Mucosa of gallbladder (tissue), 1 donor: ENCODE data around the gene VAT1. TPM values are rescaled to one million over a fixed set of nuclear protein-coding genes. Genes with fewer than 3 reads are reported as not detected.
"Not testable (repeated sequence)": the region's sequence is repeated elsewhere in the genome, so short reads cannot be mapped to it uniquely, and the experiment has no call there.

Experiments used
- DNase-seq: peaks from one replicate; pipeline ENCODE4 v3.0.0-alpha.2; 2020; ENCODE audit warnings: low spot score
- total RNA-seq: library from RNA; stranded (reverse); gene quantifications from one replicate; pipeline ENCODE4 v1.2.1, GENCODE V29; 2021
- donor health status: DM: no; HTN: no; CAD: no.

Gene VAT1
- total RNA-seq, result 122 TPM

DNA sequence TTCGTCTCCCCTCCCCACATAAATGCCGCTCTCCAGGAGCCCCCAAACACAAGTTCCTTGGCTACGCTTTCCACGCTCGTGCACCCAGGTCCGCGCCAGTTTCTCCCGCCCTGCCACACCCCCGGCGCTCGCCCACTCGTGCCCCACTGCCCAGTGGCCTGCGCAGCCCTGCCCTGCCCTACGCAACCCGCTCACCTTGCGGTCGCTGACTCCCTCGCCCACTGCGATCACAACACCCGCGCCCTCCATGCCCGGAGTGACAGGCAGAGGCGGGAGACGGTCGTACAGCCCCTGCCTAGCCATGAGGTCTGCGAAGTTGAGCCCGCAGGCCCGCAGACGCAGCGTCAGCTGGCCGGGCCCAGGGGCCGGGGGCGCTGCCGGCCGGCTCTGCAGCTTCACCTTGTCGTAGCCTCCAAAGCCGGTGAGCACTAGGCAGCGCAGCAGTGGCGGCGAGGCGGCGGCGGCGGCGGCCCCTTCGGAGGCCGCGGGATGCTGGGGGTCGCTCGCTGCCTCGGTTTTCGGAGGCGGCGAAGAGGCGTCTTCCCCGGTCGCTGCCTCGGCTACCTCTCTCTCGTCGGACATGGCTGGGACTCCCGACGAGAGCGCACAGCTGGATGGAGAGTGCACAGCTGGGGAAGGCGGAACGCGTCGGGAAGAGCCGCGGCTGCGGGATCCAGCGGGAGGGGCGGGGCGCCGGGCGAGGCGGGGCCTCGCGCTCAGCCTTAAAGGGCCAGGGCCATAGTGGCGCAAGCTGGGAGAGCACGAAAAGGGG lies at the start of gene VAT1:
Gene VAT1 (minus strand): TSS at position 645 of the 772 bp plus-strand sequence. CDS start 63 bp downstream, at position 582.
- DNase-seq, result peak; percentile 77

DNA sequence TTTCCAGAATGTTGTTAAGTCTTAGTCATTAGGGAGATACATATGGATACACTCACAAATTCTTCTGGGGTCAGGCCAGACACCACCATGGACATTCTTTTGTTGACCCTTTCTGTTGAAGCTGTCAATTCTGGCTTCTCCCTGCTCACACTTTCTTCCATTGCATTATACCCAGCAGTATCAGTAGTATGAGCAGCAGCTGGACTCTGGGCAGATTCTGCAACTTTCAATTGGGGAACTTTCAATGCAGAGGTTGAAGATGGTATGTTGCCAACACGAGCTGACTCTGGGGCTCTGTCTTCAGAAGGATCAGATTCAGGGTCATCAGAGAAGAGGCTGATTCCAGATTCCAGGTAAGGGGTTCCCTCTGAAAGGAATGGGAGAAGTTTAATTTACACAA lies 48.7 kb upstream of the VAT1 start:
- DNase-seq, result no peak

DNA sequence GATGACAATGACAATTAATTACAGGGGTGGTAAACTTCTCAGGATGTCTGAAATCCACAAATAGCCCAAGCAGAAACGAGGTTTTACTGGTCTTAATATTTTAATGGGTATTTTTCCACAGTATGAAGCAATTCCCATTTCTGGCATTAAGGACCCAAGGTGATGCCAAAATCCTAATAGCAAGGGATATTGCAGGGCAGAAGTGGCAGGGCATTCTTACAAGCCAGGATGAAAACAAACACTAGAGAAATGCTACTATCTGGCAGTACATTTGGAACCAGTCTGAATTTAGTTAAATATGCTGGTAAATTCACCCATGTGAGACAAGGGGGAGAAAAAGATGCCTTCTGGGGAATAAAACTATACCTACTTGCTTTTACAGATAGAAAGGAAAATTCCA lies 48.1 kb upstream of the VAT1 start:
- DNase-seq, result no peak

DNA sequence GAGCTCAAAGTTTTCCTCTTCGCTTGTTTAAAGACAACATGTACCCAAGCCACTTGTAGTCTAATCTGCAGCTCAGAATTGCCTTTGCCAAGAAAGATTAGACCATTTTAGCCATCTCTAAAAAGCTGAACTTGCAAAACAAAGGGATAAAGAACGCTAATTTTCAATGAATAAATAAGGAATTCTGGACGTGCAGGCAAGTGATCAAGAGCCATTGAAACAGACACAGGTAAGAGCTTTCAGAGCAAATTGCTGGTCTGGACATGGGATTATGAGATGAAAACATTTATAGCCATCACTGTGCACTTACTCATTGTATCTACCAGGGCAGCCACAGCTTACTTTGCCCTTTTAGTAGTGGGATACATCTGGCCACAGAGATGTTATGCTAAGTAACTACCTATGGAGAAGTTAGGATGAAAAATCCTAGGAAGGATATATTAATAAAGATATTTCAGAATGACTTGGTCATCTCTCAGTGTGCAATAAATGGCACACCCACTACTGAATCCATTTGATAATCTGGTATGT lies 47.2 kb upstream of the VAT1 start:
- DNase-seq, result no peak

DNA sequence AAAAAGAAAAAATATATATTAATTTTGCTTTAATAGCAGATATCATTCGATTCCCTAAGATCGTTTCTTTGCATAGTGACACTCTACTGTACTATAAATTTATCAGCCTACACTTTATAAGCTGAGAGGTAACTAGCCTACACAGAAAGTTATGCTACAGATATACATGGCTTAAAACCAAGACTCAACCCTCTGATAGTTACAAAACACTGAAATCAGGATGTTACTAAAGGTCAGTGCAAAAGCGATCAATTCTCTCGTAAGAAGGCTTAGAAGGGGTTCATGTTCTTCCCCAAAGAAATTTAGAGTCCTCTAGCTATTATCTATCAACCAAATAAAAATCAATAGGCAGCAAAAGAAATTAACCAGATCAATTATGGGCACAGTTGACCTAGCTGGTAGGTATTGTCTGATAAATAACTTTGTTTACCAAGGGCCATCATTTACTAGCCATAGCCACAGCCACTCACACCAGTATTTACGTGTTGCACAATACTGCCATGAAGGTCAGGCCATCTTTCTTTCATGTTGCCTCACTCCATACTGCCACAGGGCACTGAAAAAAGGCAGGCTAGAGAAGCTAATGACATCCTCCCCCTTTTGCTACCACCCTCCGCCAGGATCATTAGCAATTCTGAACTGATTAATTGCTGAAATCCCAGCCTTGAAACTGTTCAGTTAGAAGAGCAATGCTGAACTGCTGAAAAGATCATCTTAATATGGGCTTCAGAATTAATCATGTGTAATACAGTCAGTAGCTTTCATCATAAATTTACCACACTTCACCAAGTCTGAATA lies 46.6 kb upstream of the VAT1 start:
- no peak for DNase-seq

DNA sequence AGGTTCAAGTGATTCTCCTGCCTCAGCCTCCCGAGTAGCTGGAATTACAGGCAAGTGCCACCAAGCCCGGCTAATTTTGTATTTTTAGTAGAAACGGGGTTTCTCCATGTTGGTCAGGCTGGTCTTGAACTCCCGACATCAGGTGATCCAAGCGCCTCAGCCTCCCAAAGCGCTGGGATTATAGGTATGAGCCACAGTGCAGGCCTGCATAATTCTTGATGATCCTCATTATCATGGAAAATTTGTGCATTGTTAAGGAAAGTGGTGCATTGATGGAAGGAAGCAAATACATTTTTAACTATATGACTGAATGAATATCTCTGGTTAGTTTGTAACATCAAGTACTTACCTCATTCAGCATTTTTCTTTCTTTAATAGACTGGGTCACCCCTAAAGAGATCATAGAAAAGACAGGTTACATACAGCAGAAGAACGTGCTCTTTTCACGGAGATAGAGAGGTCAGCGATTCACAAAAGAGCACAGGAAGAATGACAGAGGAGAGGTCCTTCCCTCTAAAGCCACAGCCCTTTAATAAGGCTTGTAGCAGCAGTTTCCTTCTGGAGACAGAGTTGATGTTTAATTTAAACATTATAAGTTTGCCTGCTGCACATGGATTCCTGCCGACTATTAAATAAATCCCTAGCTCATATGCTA lies 40.9 kb upstream of the VAT1 start:
- DNase-seq, result no peak

DNA sequence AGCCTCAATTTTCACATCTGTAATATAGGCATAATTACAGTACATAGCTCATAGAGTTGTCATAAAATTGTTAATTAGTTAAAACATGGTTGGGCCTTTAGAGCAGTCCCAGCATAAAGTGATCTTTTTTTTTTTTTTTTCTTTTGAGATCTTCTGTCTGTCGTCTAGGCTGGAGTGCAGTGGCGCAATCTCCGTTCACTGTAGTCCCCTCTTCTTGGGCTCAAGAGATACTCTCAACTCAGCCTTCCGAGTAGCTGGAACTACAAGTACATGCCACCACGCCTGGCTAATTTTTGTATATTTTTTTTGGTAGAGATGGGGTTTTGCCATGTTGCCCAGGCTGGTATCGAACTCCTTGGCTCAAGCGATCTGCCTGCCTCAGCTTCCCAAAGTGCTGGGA lies 33.9 kb upstream of the VAT1 start:
- DNase-seq, result no peak

DNA sequence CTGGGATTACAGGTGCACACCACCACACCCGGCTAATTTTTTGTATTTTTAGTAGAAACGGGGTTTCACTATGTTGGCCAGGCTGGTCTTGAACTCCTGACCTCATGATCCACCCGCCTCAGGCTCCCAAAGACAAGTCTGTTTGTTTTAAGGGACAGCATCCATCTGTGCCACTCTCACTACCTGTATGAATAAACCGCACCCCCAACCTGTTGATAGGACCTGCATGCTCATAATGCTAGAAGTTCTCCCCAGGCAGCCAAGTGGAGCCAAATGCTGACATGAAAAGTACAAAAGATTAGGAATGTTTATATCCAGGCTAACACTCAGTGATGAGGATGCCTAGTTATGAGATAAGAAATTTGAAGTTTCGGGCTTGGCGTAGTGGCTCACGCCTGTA lies 30.8 kb upstream of the VAT1 start:
- DNase-seq, result not testable (repeated sequence)

DNA sequence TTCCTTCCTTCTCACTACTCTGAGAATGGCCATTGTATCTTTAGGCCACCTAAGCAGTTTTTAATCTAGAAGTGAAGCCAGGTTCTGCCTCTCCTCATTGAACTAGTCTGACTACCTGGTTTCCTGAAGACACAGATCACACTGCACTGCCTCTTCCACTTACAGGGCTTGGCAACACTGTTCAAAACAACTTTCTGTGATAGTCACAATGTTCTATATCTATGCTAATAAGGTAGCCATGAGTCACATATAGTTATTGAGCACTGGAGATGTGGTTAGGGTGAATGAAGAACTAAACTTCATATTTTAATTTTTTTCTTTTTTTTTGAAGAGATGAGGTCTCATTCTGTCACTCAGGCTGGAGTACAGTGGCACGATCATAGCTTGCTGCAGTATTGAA lies 29.8 kb upstream of the VAT1 start:
- DNase-seq, result no peak

DNA sequence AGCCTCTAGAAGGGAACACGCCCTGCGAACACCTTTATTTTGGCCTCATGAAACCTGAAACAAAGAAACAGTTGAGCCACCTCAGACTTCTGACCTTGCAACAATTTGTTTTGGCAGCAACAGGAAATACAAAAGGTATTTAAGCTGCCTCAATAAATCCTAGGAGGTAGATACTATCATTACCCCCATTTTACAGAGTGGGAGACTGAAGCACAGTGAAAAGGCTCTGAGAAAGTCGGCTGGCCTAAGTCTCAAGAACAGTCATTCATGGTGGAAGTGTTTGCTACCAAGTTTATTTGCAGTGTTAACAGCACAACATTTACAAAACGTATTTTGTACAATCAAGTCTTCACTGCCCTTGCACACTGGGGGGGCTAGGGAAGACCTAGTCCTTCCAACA lies 21.8 kb upstream of the VAT1 start:
- no peak for DNase-seq

DNA sequence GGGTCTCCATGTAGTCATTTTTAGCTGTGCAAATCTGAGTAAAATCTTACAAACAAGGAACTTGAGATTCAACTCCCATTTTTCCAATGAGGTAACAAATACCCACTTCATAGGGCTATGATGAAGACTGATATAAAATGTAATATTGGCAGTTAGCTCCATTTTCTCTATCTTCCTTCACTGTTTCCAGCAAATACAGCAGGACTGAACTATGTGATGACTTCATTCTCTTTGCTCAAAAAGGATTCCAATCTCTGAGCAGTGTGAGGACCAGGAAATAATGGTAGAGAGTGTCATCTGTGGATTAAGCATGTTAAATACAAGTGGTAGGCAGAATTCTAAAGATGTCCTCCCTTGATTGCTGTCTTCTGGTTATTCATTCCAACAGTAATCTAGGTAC lies 21.1 kb upstream of the VAT1 start:
- no peak for DNase-seq

DNA sequence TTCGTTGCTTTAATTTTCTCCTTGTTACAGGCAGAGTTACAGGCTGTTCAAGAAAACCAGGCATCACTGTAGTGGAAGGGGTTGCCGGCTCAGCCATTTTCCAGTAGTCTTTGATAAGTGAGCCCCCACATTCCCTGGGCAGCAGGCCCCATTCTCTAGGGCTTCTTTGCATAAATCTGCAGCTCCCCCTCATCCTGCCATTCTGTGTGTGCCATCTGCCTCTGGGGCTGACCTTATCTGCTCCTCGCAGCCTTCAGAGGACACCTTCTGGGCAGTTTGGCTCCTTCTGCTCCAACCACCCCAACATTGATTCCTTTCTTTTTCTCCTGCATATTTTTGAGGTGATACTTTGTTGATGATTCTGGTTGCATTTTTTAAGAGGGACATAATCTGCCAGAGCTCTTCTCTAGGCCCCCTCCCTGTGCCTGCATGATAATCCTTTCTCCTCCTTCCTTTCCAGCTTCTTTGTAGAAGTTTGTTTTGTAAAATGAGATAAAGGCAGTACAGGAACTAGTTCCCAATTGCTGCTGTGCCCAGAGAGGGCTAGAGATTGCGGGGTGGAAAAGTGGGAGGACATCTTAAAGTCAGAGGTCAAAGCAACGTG lies 19.9 kb upstream of the VAT1 start:
- no peak for DNase-seq

DNA sequence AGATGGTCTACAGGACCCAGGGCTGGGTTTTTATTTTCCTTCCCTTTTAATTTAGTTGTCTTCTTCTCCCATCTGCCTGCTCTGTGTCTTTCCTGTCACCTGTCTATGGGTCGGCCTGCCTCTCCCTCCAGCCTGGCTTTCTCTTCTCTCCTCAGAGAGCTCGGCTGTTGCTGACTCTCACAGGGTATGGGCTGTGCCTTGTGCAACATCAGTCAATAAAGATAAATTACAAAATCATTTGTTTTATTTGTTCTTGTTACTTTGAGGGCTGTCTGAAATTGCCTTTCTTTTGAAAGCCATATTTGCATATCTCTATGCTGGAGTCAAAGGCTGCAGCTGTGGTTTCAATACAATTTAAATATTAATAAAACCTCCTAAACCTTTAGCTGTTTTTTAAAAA lies 18.5 kb upstream of the VAT1 start:
- DNase-seq, result no peak

DNA sequence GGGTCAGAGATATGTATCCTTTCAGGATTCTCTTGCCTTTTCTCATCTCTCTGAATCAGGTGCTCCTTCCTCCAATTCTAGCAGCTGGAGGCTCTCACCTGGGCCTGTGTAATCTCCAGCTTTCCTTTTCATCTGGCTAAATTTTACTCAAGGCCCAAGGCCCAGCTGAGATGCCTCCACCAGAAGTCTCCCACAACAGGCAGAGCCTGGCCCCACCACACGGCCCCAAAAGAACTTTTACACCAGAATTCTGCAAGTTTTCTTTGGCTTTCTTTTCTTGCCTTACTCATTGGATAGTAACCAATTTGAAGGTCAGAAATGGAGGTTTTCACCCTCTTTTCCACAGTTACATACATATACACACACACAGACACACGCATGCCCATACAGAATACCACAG lies 17.5 kb upstream of the VAT1 start:
- DNase-seq, result no peak

DNA sequence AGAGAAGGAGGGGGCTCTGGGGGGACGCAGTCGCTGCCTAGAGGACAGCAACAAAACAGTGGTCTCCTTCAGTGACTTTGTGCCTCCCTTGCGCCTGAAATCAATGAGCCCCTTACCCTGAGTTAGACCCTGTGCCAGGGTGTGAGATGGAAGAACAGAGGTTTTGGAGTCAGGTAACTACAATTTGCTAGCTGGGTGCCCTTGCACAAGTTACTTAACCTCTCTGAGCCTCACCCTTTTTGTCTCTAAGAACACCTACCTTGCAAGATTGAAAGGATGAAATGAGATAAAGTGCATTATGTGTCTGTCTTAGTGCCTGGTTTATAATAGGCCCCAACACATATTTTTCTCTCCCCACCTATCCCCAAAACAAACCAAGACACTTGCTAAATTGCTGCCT lies 12.7 kb upstream of the VAT1 start:
- DNase-seq, result no peak

DNA sequence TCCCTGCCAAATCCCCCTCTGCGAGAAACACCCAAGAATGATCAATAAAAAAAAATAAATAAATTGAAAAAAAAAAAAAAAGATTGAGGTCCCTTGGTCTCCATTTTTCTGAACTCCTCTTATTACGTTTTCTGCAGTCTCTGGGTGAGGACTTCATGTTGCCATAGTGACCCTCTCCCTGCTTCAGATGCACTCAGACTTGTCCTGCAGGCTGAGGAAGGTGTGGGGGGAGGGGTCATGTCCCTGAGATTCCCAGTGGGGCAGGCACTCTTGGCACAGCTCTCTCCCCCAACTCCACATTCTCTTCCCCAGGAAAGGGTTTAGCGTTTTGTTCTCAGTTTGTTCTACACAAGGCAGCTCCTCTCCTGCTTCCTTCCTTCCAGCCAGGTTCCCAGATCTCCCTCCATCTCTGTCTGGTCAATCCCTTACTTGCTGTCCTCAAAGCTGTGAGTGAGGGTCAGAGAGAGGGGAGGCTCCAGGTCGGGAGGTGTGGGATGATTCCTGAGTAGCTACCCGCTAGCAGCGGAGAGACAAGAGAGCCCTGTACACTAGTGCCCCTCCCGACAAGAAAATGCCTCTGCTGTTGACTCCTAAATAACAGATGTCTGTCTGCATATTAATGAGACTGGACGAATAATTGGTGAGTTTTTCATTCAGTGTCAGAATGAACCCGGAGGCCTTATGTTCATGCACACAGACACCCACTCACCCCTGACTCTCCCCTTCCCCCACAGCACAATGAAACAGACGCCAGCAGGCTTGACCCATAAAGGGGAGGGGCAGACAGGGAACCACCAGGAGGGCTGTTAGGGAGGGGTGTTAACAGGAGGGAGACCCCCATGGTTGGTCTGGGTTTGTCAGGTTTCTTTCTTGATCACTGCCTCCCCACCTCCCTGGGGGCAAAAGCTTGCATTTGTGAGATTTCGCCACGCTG lies 12.0 kb upstream of the VAT1 start:
- DNase-seq, result no peak

DNA sequence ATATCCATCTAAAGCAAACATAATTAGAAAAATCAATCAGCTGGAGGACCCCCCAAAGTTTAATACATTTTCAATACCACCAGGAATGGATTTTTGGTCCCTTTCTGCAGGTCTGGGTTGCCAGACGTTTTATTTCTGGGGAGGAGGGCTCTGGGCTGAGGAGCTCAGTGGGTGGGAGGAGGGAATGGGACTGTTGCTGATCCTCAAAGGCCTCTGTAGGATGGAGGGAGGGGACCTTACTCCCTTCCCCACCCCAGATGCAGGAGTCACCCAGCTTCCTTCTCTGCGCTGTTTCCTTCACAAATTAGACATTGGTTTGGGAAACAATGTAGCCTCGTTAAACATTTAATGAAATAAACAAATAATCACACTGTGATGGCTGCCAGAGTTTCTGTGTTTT lies 9.5 kb upstream of the VAT1 start:
- no peak for DNase-seq

DNA sequence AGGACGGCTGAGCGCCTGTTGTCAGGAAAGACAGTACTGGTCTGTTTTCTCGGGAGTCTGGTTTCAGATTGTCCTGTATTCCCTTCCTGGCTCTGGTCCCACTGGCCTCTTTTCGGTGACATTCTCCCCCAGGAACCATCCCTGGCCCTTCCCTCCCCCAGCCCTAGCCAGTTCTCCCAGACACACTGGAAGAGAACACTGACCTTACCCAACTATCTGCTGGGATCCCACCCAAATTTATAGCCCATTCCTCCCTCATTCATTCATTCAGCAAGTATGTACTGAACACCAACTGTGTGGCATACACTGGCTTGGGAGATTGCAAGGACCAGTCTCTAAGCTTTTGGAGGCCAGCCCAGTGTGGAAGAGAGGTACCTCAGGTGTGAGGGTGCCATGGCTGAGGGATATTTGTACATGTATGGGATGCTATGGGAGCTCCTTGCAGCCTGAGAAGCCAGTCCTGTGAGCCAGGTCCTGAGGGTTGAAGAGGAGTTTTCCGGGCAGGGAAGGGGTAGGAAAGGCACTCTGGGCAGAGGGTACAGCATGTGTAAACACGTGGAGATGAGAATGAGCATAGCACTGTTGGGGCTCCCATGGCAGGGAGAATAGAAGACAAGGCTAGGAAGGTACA lies 8.1 kb upstream of the VAT1 start:
- no peak for DNase-seq

DNA sequence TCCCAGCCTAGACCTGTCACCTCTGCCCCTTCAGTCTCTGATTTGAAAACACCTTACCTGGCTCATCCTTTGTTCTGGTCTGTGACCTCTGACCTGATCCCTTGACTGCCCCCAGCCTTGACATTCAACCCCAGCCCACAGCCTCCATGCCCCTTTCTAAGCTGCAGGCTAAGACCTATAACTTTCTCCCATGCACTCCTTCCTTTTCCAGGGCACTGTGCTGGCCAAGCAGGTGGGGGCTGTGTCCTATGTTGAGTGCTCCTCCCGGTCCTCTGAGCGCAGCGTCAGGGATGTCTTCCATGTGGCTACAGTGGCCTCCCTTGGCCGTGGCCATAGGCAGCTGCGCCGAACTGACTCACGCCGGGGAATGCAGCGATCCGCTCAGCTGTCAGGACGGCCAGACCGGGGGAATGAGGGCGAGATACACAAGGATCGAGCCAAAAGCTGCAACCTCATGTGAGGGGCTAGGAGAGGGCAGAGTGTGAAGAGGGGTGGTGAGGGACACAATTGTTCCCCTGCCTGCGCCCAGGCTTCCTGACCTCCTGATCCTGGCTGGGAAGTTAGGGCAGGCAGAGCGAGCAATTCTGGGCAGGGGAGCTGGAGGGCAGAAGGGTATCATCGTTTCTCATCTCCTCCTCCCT lies 6.2 kb upstream of the VAT1 start:
- no peak for DNase-seq
